Activated B cell treated with CpG ODN at 0.5 μM for 24 hours (primary cell): ENCODE data around the gene CD226. TPM values are rescaled to one million over a fixed set of nuclear protein-coding genes. Genes with fewer than 3 reads are reported as not detected.

Experiments
- ATAC-seq: fragments of 200-7000 bp; cut with Tn5 transposase; one replicate; pipeline ENCODE4 v1.10.0; 2021; ENCODE audit warnings: low read depth, mild to moderate bottlenecking, moderate library complexity
- CTCF ChIA-PET: fragments of 350-600 bp; sonication (Branson Sonifier 250); formaldehyde crosslinking; loops from one replicate; lab custom pipeline; 2021; ENCODE audit warnings: antibody characterized with exemption; lab: Charles Lee
- POLR2A ChIA-PET: fragments of 350-600 bp; sonication (Branson Sonifier 250); formaldehyde crosslinking; loops from one replicate; lab custom pipeline; 2021; ENCODE audit warnings: antibody characterized with exemption; lab: Charles Lee
- DNase-seq: peaks from one replicate; pipeline ENCODE4 v3.0.0; 2022
- H3K27ac Mint-ChIP-seq: one replicate; pipeline ENCODE4 v1.8.0; 2020; ENCODE audit warnings: mixed read lengths
- H3K27me3 Mint-ChIP-seq: one replicate; pipeline ENCODE4 v1.8.0; 2021; ENCODE audit warnings: mixed read lengths
- H3K36me3 Mint-ChIP-seq: one replicate; pipeline ENCODE4 v1.8.0; 2021; ENCODE audit warnings: low read depth, mixed read lengths
- H3K4me1 Mint-ChIP-seq: one replicate; pipeline ENCODE4 v1.8.0; 2021; ENCODE audit warnings: mixed read lengths
- H3K4me3 Mint-ChIP-seq: one replicate; pipeline ENCODE4 v1.8.0; 2020; ENCODE audit warnings: mild to moderate bottlenecking, mixed read lengths
- H3K9me3 Mint-ChIP-seq: one replicate; pipeline ENCODE4 v1.8.0; 2020; ENCODE audit warnings: mixed read lengths
- intact Hi-C: fragments of 100-400 bp; cut with micrococcal nuclease; formaldehyde crosslinking; loops from one replicate; pipeline ENCODE4 v1.15.1; 2024
- total RNA-seq: library from RNA; stranded (reverse); gene quantifications from 2 replicates; pipeline ENCODE4 v1.2.3, GENCODE V29; 2022
- TF ChIP-seq, protein P1 (sequence below): fragments of 200-600 bp; IDR thresholded peaks from one replicate; pipeline ENCODE4 v1.8.0; 2022; ENCODE audit warnings: antibody characterized with exemption, mild to moderate bottlenecking

Gene CD226
- total RNA-seq, 1 donor from 2014 or later, result 8.3 TPM

DNA sequence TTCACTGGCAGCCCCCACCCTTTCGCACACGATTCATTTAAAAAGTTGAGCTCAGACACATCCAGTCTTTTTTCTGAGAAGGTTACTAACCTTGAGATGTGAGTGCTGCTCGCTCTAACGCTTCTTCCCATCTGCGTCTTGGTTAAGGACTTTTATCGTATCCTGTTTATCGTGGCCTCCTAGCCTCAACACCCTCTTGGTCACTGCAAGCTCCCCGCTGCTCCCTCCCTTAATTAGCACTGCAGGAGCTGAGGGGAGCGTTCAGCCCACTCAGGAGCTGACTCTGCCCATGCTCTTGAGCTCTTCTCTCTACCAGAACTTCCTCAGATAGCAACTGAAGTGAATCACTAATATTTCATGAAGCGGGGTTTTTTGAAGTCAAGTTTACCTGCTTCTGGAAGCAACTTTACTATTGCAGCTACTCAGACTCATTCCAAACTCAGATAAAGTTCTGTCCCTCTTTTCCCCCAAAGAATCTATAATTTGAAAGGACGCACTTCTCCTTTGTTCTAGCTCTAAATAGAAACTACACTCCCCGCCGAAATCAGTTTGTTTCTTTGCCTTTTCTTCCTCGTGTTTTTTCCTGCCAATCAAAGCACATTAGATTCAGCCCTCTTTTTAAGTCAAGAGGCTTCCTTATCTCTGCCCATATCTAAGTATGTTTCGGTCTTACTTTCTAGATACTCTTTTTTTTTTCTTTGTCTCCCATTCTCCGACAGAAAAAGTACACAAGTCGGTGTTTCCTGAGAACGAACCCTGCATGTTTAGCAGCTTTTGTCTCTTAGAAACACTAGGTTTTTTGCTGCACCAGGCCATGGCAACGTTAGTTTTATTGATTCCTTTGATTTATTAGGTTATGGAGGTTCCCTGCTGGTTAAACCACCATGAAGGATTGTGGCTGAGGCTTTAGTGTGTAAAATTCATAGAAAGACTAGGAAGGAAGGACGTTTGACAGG is 9.3 kb upstream of the CD226 start:
- H3K27ac Mint-ChIP-seq, result no peak overlapping the region
- no peak for DNase-seq
- no peaks in the 10 kb centered on the region for H3K36me3 Mint-ChIP-seq
- ATAC-seq, result no peak
- CTCF ChIA-PET, result no interaction called here
- H3K4me3 Mint-ChIP-seq, result no peak overlapping the region
- no peaks in the 10 kb centered on the region for H3K27me3 Mint-ChIP-seq
- intact Hi-C loops, result loop anchor here (5.0 kb wide), 3 partner anchors 45 to 250 kb away; partner anchors contain the start of gene RTTN
- H3K4me1 Mint-ChIP-seq, result peaks cover 16% of the 10 kb centered on the region
- peaks cover 2% of the 10 kb centered on the region for H3K9me3 Mint-ChIP-seq
- POLR2A ChIA-PET, result no interaction called here
- TF ChIP-seq, protein P1, sequence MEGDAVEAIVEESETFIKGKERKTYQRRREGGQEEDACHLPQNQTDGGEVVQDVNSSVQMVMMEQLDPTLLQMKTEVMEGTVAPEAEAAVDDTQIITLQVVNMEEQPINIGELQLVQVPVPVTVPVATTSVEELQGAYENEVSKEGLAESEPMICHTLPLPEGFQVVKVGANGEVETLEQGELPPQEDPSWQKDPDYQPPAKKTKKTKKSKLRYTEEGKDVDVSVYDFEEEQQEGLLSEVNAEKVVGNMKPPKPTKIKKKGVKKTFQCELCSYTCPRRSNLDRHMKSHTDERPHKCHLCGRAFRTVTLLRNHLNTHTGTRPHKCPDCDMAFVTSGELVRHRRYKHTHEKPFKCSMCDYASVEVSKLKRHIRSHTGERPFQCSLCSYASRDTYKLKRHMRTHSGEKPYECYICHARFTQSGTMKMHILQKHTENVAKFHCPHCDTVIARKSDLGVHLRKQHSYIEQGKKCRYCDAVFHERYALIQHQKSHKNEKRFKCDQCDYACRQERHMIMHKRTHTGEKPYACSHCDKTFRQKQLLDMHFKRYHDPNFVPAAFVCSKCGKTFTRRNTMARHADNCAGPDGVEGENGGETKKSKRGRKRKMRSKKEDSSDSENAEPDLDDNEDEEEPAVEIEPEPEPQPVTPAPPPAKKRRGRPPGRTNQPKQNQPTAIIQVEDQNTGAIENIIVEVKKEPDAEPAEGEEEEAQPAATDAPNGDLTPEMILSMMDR, result no peak

DNA sequence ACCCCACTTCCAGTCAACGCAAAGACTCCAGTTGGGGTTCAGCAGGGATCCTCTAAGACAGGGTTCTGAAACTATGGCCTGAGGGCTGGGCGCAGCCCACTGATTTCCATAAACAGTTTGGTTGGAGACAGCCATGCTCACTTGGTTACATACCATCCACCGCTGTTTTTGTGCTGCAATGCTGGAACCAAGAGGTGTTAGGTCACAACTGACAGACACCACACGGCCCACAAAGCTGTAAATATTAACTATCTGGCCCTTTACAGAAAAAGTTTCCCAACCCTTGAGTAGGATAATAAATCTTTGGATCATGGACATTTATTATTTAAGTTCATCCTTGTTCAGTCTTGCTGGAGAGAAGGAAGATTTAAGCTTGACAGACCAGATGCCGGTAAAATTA is 8.4 kb upstream of the CD226 start:
- DNase-seq (no peak), ATAC-seq (no peak)
- peaks cover 16% of the 10 kb centered on the region for H3K4me1 Mint-ChIP-seq
- TF ChIP-seq, protein P1, result no peak
- no peak overlapping the region for H3K4me3 Mint-ChIP-seq
- H3K36me3 Mint-ChIP-seq, result no peaks in the 10 kb centered on the region
- CTCF ChIA-PET, result no interaction called here
- no peaks in the 10 kb centered on the region for H3K27me3 Mint-ChIP-seq
- peaks cover 2% of the 10 kb centered on the region for H3K9me3 Mint-ChIP-seq
- H3K27ac Mint-ChIP-seq, result no peak overlapping the region
- POLR2A ChIA-PET, result no interaction called here
- intact Hi-C loops, result loop anchor here (5.0 kb wide), 3 partner anchors 46 to 251 kb away; partner anchors contain the start of gene RTTN

DNA sequence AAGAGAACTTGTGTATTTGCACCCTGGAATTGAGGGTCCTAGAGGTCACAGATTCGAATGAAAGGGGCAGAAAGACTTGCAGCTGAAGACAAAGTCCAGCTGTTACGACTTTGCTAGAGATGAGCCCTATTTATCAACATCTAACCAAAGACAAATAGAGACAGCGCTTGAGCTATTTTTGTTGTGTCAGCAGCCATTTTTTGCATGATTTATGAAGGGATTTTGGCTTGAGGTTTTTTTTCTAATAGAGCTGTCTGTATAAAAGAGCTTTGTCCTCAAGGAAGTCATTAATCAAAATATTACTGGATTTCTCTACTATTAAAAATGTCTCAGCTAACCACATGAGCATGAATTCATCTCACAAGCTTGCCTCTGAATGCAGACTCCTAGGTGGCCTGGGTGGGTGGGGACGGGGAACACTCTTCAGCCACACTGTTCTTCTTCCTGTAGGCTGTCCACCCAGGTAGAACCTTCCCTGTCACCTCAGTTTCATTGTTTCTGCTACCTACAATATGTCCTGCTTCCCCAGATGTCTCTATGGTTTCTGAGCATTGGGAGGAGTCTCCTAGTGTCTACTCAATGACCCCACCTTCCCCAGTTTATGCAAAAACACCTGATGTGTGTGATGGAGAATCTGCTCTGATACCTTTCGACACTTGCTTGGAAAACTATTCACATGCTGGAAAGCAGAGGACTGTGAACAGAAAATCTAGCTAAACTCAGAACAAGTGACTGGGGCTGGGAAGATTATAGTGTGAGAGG is 7.2 kb upstream of the CD226 start:
- H3K27me3 Mint-ChIP-seq, result no peaks in the 10 kb centered on the region
- ChIA-PET CTCF (no interaction called here), POLR2A (no interaction called here)
- peaks cover 2% of the 10 kb centered on the region for H3K9me3 Mint-ChIP-seq
- H3K27ac Mint-ChIP-seq, result peak overlapping the region; percentile 20
- intact Hi-C loops, result loop anchor here (5.0 kb wide), 3 partner anchors 47 to 252 kb away; partner anchors contain the start of gene RTTN
- no peaks in the 10 kb centered on the region for H3K36me3 Mint-ChIP-seq
- H3K4me3 Mint-ChIP-seq, result no peak overlapping the region
- TF ChIP-seq, protein P1, result no peak
- DNase-seq (no peak), ATAC-seq (no peak)
- H3K4me1 Mint-ChIP-seq, result peaks cover 16% of the 10 kb centered on the region

DNA sequence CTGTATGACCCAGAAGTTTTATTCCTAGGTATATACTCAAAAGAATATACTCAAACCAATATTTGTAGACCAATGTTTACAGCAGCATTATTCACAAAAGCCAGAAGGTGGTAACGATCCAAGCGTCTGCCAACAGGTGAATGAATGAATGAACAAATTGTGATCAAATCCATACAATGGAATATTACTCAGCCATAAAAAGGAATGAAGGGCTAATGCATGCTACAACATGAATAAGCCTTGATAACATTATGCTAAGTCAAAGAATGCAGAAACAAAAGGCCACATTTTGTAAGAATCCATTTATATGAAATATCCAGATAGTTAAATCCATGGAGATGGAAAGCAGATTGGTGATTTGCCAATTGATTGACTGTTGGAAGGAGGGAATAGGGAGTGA is 5.5 kb upstream of the CD226 start:
- ATAC-seq (no peak), DNase-seq (no peak)
- Mint-ChIP-seq H3K4me1 (peaks cover 5% of the 10 kb centered on the region), H3K27me3 (no peaks in the 10 kb centered on the region), H3K36me3 (no peaks in the 10 kb centered on the region), H3K9me3 (peaks cover 2% of the 10 kb centered on the region), H3K27ac (no peak overlapping the region), H3K4me3 (no peak overlapping the region)
- intact Hi-C loops, result no loop called here
- ChIA-PET CTCF (no interaction called here), POLR2A (no interaction called here)
- TF ChIP-seq, protein P1, result no peak

DNA sequence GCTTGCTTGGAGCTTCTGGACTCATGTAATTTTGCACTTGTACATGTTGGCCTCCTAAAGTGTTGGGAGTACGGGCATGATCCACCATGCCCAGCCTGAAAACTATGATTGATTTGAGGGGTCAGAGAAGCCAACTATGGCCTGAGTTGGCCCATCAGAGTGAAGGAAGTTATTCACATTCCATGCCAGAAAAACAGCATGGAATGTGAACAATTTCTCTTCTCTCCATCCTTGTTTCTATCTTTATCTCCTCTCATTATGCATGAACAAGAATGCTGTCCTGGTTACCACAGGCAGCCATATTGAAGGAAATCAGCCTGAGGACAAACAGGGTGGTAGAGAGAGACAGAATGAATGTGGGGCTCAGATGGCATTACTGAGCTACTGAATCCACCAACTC is 3.5 kb upstream of the CD226 start:
- Mint-ChIP-seq H3K27me3 (no peaks in the 10 kb centered on the region), H3K9me3 (peaks cover 2% of the 10 kb centered on the region), H3K27ac (no peak overlapping the region), H3K4me3 (no peak overlapping the region), H3K36me3 (no peaks in the 10 kb centered on the region), H3K4me1 (peaks cover 7% of the 10 kb centered on the region)
- intact Hi-C loops, result no loop called here
- TF ChIP-seq, protein P1, result no peak
- CTCF ChIA-PET, result no interaction called here
- ATAC-seq (no peak), DNase-seq (no peak)
- POLR2A ChIA-PET, result interaction anchor here (0.7 kb wide), 1 partner anchor 50 kb away, joined by 3 read pairs; no protein-coding TSS in a partner anchor
